Mucosa of rectum (tissue), 2 donors: Measurements from ENCODE around the gene RSPH3.

Experiments
- H3K27ac ChIP-seq, 2 donors: one replicate each; pipeline ENCODE4 v1.7.0; 2013; ENCODE audit warnings: inconsistent platforms in 2 of 2, low read depth in 2 of 2, low read length in 2 of 2
- H3K27me3 ChIP-seq, 2 donors: one replicate each; pipeline ENCODE4 v1.7.0; 2013; ENCODE audit warnings: low read length in 2 of 2; ENCODE audit not compliant: control insufficient read depth in 2 of 2, insufficient read depth in 2 of 2
- H3K36me3 ChIP-seq, 2 donors: one replicate each; pipeline ENCODE4 v1.7.0; 2013; ENCODE audit warnings: low read length in 2 of 2; ENCODE audit not compliant: control insufficient read depth in 2 of 2, insufficient read depth in 2 of 2
- H3K4me1 ChIP-seq, 2 donors: one replicate each; pipeline ENCODE4 v1.7.0; 2013; ENCODE audit warnings: low read length in 2 of 2, mild to moderate bottlenecking in 1 of 2; ENCODE audit not compliant: control insufficient read depth in 2 of 2, insufficient read depth in 2 of 2
- H3K4me3 ChIP-seq, 2 donors: one replicate each; pipeline ENCODE4 v1.7.0; 2013; ENCODE audit warnings: low read length in 2 of 2
- H3K9ac ChIP-seq, 2 donors: one replicate each; pipeline ENCODE4 v1.7.0; 2013; ENCODE audit warnings: low read length in 2 of 2, low read depth in 1 of 2, mild to moderate bottlenecking in 1 of 2
- H3K9me3 ChIP-seq, 2 donors: one replicate each; pipeline ENCODE4 v1.7.0; 2013; ENCODE audit warnings: low read length in 2 of 2; ENCODE audit not compliant: control insufficient read depth in 2 of 2
- donor health status: healthy.
- donor health status: Normal muscosa, but diverticular disease.

Gene RSPH3

GRCh38 chr6:158987657-158988056 lies 12.3 kb downstream of the RSPH3 start:
- Histone ChIP-seq H3K27ac (no peak overlapping the region), H3K4me1 (no peaks in the 10 kb centered on the region), H3K9me3 (no peaks in the 10 kb centered on the region), H3K9ac (no peak overlapping the region), H3K27me3 (no peaks in the 10 kb centered on the region), H3K36me3 (peaks cover 4 to 6% of the 10 kb centered on the region in 2 donors), H3K4me3 (no peak overlapping the region)

- Histone ChIP-seq H3K9me3 (no peaks in the 10 kb centered on the region), H3K9ac (no peak overlapping the region), H3K27ac (no peak overlapping the region), H3K27me3 (no peaks in the 10 kb centered on the region), H3K4me3 (no peak overlapping the region), H3K4me1 (no peaks in the 10 kb centered on the region), H3K36me3 (peaks cover 9 to 14% of the 10 kb centered on the region in 2 donors)
These were observed 21.2 kb downstream of the RSPH3 start for GRCh38 chr6:158978757-158979156.

- Histone ChIP-seq H3K36me3 (peaks cover 13 to 14% of the 10 kb centered on the region in 2 donors), H3K27ac (no peak overlapping the region), H3K4me3 (no peak overlapping the region), H3K27me3 (no peaks in the 10 kb centered on the region), H3K4me1 (no peaks in the 10 kb centered on the region), H3K9ac (no peak overlapping the region), H3K9me3 (no peaks in the 10 kb centered on the region)
These were observed 22.6 kb downstream of the RSPH3 start for GRCh38 chr6:158977382-158977781.

DNA sequence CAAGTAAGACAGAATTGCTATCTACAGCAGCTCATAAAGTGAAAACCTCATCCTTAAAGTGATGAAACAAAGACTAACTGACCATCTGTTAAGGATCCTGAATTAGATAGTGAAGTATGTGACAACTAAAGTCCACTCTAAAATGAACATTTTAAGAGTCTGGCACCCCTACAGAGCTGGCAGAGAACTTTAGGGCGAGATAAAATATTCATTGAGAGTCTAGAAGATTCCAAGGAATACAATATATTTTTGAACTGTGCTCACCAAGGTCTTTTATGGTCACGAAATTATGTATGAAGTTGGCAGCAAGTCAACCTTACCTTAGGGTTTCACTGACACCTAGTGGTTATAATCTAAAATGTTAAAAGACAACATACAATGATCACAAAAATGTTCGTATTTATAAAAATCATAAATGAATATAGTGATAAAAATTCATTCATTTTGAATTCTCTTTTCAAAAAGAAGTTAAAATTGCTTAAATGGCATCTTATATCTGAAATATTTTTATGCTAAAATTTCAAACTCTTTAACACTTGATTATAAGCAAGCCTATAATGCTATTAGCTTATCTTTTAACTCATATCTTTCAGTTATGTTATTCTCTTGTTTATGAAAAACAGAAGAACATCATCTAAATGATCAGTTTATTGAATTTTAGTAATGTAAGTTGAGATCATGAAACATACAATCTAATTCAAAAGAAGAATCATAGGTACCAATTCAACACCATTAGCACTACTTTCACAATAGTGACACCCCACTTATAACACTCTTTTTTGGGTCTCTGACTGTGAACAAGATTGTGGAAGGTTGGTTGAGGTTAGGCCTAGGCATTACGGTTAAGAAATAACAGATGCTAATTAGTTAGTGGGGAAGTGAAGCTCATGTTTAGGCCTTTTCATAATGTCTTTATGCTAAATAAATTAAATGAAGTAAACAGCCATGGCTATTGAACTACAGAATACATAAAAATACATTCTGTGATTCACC lies 27.5 kb downstream of the RSPH3 start:
- no peaks in the 10 kb centered on the region for H3K27me3 ChIP-seq
- peaks cover 6 to 8% of the 10 kb centered on the region in 2 donors for H3K36me3 ChIP-seq
- no peak overlapping the region for H3K9ac ChIP-seq
- peaks cover 0 to 2% of the 10 kb centered on the region in 2 donors for H3K9me3 ChIP-seq
- H3K27ac ChIP-seq = no peak overlapping the region
- H3K4me1 ChIP-seq = no peaks in the 10 kb centered on the region
- no peak overlapping the region for H3K4me3 ChIP-seq

DNA sequence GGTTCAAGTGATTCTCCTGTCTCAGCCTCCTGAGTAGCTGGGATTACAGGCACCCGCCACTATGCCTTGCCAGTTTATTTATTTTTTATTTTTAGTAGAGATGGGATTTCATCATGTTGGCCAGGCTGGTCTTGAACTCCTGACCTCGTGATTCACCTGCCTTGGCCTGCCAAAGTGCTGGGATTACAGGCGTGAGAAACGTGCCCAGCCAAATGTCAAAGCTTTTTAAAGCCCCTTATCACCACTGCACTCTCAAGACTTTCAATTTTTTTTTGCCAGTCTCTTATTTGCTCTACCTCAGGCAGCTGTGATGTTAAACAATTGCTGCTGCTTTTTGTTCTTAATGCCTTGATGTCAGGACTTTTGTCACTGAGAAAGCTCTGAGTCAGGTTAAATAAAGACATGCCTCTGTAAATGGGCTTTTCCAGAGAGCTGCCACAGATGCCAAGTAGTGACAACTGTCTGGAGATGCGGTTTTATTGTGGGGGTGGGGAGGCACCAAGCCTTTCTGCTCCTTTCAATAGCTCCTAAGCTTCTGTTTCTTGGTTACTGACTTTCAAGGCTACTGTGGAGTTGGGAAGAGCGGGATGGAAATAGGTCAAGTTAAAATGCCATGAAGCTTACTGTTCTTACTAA lies 29.2 kb downstream of the RSPH3 start:
- H3K9ac ChIP-seq = no peak overlapping the region
- no peak overlapping the region for H3K27ac ChIP-seq
- no peaks in the 10 kb centered on the region for H3K27me3 ChIP-seq
- no peak overlapping the region for H3K4me3 ChIP-seq
- no peaks in the 10 kb centered on the region for H3K4me1 ChIP-seq
- H3K36me3 ChIP-seq = peaks cover 3 to 4% of the 10 kb centered on the region in 2 donors
- peaks cover 0 to 3% of the 10 kb centered on the region in 2 donors for H3K9me3 ChIP-seq

- no peak overlapping the region for H3K27ac ChIP-seq
- H3K4me1 ChIP-seq = no peaks in the 10 kb centered on the region
- peaks cover 0 to 4% of the 10 kb centered on the region in 2 donors for H3K36me3 ChIP-seq
- peaks cover 0 to 3% of the 10 kb centered on the region in 2 donors for H3K9me3 ChIP-seq
- no peak overlapping the region for H3K4me3 ChIP-seq
- no peaks in the 10 kb centered on the region for H3K27me3 ChIP-seq
- H3K9ac ChIP-seq = no peak overlapping the region
These were observed 30.9 kb downstream of the RSPH3 start for GRCh38 chr6:158969148-158969547.

GRCh38 chr6:158963020-158963808 lies 36.8 kb downstream of the RSPH3 start:
- no peak overlapping the region for H3K4me3 ChIP-seq
- H3K36me3 ChIP-seq = no peaks in the 10 kb centered on the region
- H3K27ac ChIP-seq = no peak overlapping the region

DNA sequence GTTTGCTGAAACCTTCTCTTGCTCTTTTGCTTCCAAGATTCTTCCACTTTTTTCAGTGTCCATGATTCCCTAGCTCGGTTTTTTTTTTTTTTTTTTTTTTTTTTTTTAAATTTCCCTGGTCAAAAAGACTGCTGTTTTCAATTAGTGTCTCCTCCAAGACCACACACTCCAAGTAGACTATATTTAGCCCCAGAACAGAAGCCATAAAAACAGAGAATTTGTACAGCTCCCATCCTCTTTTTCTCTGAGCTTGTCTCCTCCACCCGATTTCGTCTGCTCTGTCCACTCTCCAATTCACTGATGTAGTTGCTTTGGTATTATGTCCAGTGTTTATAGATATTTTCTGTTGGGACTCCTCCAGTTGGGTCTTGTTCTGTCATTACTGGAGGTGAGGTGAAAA lies 37.6 kb downstream of the RSPH3 start:
- no peaks in the 10 kb centered on the region for H3K27me3 ChIP-seq
- peaks cover 2 to 5% of the 10 kb centered on the region in 2 donors for H3K4me1 ChIP-seq
- H3K27ac ChIP-seq = no peak overlapping the region
- H3K36me3 ChIP-seq = no peaks in the 10 kb centered on the region
- H3K9me3 ChIP-seq = no peaks in the 10 kb centered on the region
- no peak overlapping the region for H3K9ac ChIP-seq
- no peak overlapping the region for H3K4me3 ChIP-seq

More at GRCh38 chr6:158963020-158963808, 36.8 kb downstream of the RSPH3 start:
- Histone ChIP-seq H3K27me3 (no peaks in the 10 kb centered on the region), H3K9ac (no peak overlapping the region), H3K4me1 (peaks cover 2 to 5% of the 10 kb centered on the region in 2 donors), H3K9me3 (peaks cover 0 to 3% of the 10 kb centered on the region in 2 donors)

DNA sequence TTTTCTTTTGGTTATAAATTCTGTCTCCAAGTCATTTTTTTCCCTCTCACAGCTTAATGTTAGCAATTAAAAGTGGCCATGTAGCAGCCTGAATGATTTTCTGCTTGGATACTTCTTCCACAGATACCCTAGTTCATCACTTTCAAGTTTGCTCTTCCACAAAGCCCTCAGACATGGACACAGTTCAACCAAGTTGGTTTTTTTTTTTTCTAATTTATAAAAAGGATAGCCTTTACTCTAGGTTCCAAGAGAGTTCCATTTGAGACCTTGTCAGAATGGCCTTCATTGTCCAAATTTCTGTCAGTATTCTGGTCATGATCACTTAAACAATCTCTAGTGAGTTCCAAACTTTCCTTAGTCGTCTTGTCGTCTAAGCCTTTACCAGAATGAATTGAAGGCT lies 40.0 kb downstream of the RSPH3 start:
- H3K9me3 ChIP-seq = no peaks in the 10 kb centered on the region
- H3K27ac ChIP-seq = no peak overlapping the region
- no peaks in the 10 kb centered on the region for H3K27me3 ChIP-seq
- H3K4me3 ChIP-seq = no peak overlapping the region
- no peak overlapping the region for H3K9ac ChIP-seq
- H3K36me3 ChIP-seq = no peaks in the 10 kb centered on the region
- H3K4me1 ChIP-seq = peaks cover 2 to 5% of the 10 kb centered on the region in 2 donors
